Parathyroid adenoma (tissue), 2 donors: ENCODE measurements around the gene ITGAX.
A peak's percentile ranks its signal among the peaks of the same experiment; 100 is the strongest.

Experiments
- H2AFZ ChIP-seq: fragments of 300-600 bp; sonication (generic); one replicate; pipeline ENCODE4 v1.7.0; 2017; ENCODE audit warnings: antibody characterized with exemption, mild to moderate bottlenecking
- H3K27ac ChIP-seq: fragments of 300-600 bp; sonication (generic); one replicate; pipeline ENCODE4 v1.7.0; 2017
- H3K27me3 ChIP-seq: fragments of 300-600 bp; sonication (generic); one replicate; pipeline ENCODE4 v1.7.0; 2017; ENCODE audit warnings: low read length; ENCODE audit not compliant: control insufficient read depth, insufficient read depth
- H3K36me3 ChIP-seq: fragments of 300-600 bp; sonication (generic); one replicate; pipeline ENCODE4 v1.7.0; 2017; ENCODE audit warnings: low read length; ENCODE audit not compliant: control insufficient read depth, insufficient read depth
- H3K4me1 ChIP-seq: fragments of 300-600 bp; sonication (generic); one replicate; pipeline ENCODE4 v1.7.0; 2017; ENCODE audit warnings: control low read depth
- H3K4me2 ChIP-seq: fragments of 300-600 bp; sonication (generic); one replicate; pipeline ENCODE4 v1.7.0; 2017; ENCODE audit warnings: low read length
- H3K4me3 ChIP-seq: fragments of 300-600 bp; sonication (generic); one replicate; pipeline ENCODE4 v1.7.0; 2017; ENCODE audit warnings: low read depth, low read length
- H3K79me2 ChIP-seq: fragments of 300-600 bp; sonication (generic); one replicate; pipeline ENCODE4 v1.7.0; 2017; ENCODE audit warnings: control low read depth
- H3K9ac ChIP-seq: fragments of 300-600 bp; sonication (generic); one replicate; pipeline ENCODE4 v1.7.0; 2017; ENCODE audit warnings: mild to moderate bottlenecking
- H3K9me3 ChIP-seq: fragments of 300-600 bp; sonication (generic); one replicate; pipeline ENCODE4 v1.7.0; 2017; ENCODE audit warnings: low read length; ENCODE audit not compliant: control insufficient read depth
- TF ChIP-seq, protein P1 (sequence below): fragments of 300-600 bp; sonication (generic); IDR thresholded peaks from one replicate; pipeline ENCODE4 v1.7.0; 2017; ENCODE audit warnings: antibody characterized with exemption, mild to moderate bottlenecking
- donor health status: primary hyperparathyroidism.

The ITGAX gene

DNA sequence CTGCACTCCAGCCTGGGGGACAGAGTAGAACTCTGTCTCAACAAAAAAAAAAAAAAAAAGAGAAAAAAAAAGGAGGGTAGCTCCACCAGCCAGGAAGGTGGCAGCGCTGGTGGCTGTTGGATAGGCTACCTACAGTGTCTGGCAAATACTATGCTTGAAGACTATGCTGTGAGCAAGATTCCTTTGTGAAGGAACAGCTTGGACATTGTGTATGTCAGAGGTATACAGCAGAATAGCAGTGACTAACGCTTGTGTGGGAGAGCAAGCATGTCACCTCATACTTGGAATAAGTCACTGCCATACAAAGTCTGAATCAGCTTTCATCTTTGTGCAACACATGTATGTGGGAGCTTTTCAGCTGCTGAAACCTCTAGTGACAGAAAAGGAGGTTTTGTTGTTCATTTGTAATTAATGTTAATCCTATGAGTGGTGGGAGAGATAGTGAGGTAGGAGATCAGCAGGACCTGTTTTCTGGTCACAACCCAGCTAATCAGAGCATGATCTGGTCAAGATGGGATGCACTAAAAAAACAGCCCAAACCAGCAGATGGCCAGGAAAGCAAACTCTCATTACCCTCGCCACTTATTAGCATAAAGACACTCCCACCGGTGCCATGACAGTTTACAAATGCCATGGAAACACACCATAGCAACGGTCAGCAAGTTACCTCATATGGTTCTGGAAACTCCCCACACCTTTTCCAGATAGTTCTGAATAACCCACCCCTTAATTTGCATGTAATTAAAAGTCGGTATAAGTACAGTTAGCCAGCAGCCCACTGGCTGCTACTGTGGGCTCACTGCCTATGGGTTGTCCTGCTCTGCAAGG, 31.4 kb downstream of the ITGAX start:
- no peaks in the 10 kb centered on the region for H3K36me3 ChIP-seq
- no peak overlapping the region for H3K4me3 ChIP-seq
- no peaks in the 10 kb centered on the region for H3K79me2 ChIP-seq
- H3K9me3 ChIP-seq, result no peaks in the 10 kb centered on the region
- no peaks in the 10 kb centered on the region for H3K27me3 ChIP-seq
- H3K4me2 ChIP-seq, result peak overlapping the region; percentile 24
- H3K9ac ChIP-seq, result no peak overlapping the region
- H3K4me1 ChIP-seq, result peaks cover 8% of the 10 kb centered on the region
- H2AFZ ChIP-seq, result peak overlapping the region; percentile 2
- TF ChIP-seq, protein P1, sequence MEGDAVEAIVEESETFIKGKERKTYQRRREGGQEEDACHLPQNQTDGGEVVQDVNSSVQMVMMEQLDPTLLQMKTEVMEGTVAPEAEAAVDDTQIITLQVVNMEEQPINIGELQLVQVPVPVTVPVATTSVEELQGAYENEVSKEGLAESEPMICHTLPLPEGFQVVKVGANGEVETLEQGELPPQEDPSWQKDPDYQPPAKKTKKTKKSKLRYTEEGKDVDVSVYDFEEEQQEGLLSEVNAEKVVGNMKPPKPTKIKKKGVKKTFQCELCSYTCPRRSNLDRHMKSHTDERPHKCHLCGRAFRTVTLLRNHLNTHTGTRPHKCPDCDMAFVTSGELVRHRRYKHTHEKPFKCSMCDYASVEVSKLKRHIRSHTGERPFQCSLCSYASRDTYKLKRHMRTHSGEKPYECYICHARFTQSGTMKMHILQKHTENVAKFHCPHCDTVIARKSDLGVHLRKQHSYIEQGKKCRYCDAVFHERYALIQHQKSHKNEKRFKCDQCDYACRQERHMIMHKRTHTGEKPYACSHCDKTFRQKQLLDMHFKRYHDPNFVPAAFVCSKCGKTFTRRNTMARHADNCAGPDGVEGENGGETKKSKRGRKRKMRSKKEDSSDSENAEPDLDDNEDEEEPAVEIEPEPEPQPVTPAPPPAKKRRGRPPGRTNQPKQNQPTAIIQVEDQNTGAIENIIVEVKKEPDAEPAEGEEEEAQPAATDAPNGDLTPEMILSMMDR, result no peak
- H3K27ac ChIP-seq, result no peak overlapping the region

DNA sequence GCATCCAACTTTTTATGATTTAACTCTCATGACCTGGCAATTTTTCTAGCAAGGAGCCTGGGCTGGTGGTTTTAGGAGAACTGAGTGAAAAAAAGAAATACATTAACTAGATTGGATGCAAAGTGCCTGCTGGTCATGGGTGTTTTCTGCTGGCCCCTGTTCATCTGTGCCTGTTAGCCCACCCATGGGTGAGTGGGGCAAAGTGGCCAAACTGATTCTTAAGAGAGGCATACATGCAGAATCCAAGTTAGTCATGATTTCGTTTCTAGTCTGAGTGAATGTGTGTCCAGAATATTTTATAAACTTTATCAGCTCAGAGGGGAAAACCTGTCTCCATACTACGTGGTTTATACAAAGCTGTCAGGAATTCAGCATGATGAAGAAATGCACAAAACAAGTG, 33.6 kb downstream of the ITGAX start:
- no peak overlapping the region for H3K9ac ChIP-seq
- H3K4me1 ChIP-seq, result peaks cover 8% of the 10 kb centered on the region
- no peak overlapping the region for H2AFZ ChIP-seq
- no peaks in the 10 kb centered on the region for H3K9me3 ChIP-seq
- H3K27me3 ChIP-seq, result no peaks in the 10 kb centered on the region
- H3K4me2 ChIP-seq, result no peak overlapping the region
- no peak overlapping the region for H3K4me3 ChIP-seq
- no peaks in the 10 kb centered on the region for H3K79me2 ChIP-seq
- H3K27ac ChIP-seq, result no peak overlapping the region
- TF ChIP-seq, protein P1, result no peak
- no peaks in the 10 kb centered on the region for H3K36me3 ChIP-seq

- H3K4me1 ChIP-seq, result peaks cover 8% of the 10 kb centered on the region
- H3K27me3 ChIP-seq, result no peaks in the 10 kb centered on the region
- H3K9me3 ChIP-seq, result no peaks in the 10 kb centered on the region
- peak overlapping the region; percentile 39 for H3K27ac ChIP-seq
- peak overlapping the region; percentile 31 for H2AFZ ChIP-seq
- TF ChIP-seq, protein P1, result no peak
- H3K4me3 ChIP-seq, result peak overlapping the region; percentile 22
- no peak overlapping the region for H3K9ac ChIP-seq
- peak overlapping the region; percentile 58 for H3K4me2 ChIP-seq
- no peaks in the 10 kb centered on the region for H3K36me3 ChIP-seq
- H3K79me2 ChIP-seq, result no peaks in the 10 kb centered on the region
Measured at GRCh38 chr16:31390504-31391041, 35.6 kb downstream of the ITGAX start.

DNA sequence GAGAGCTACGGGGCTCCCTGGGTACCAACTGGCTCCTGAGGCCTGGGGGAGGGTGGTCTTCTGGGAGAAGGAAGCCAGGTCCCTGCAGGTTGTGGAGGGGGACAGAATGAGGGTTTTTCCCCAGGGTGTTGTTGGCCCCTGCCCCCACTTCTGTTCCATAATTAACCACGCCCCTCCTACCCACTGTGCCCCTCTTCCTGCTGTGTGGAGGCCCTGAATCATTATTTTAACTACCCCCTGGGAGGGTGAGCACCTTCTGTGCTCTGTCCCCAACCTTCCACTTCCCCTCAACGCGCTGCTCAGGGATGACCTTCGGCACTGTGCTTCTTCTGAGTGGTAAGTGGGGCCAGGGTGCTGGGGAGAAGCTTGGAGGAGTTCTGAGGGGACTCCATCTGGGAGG, 38.1 kb downstream of the ITGAX start, which contains the start of gene ITGAD:
Gene ITGAD (plus strand): TSS at position 280 of the 400 bp plus-strand sequence. CDS start 26 bp downstream, at position 306.
- Histone ChIP-seq H3K4me2 (no peak within 1 kb of the TSS), H3K36me3 (no peaks in the 10 kb centered on the region), H3K9ac (no peak within 1 kb of the TSS), H3K4me3 (no peak within 1 kb of the TSS), H3K27me3 (no peaks in the 10 kb centered on the region), H2AFZ (no peak within 1 kb of the TSS), H3K9me3 (no peaks in the 10 kb centered on the region), H3K4me1 (peaks cover 8% of the 10 kb centered on the region), H3K79me2 (no peaks in the 10 kb centered on the region), H3K27ac (no peak within 1 kb of the TSS)
- TF ChIP-seq, protein P1, result no peak
